Measurements from ENCODE around the gene CCDC88C. TPM values are rescaled to one million over a fixed set of nuclear protein-coding genes. Genes with fewer than 3 reads are reported as not detected.
"Not testable (repeated sequence)": the region's sequence is repeated elsewhere in the genome, so short reads cannot be mapped to it uniquely, and the experiment has no call there.

The CCDC88C gene
- polyA plus RNA-seq, 1 donor (not counting 4 experiments of a cell fraction or from before 2014, with no cell fraction given), result 2.4 TPM

- no peak for FAIRE-seq
- H3K9me3 ChIP-seq (ENCODE audit: control insufficient read depth, low read depth, low read length), result no peaks in the 10 kb centered on the region
- no peak for TF ChIP-seq EZH2 (IDR thresholded peaks at IDR 0.05; ENCODE audit: low read length)
- TF ChIP-seq, protein P1, sequence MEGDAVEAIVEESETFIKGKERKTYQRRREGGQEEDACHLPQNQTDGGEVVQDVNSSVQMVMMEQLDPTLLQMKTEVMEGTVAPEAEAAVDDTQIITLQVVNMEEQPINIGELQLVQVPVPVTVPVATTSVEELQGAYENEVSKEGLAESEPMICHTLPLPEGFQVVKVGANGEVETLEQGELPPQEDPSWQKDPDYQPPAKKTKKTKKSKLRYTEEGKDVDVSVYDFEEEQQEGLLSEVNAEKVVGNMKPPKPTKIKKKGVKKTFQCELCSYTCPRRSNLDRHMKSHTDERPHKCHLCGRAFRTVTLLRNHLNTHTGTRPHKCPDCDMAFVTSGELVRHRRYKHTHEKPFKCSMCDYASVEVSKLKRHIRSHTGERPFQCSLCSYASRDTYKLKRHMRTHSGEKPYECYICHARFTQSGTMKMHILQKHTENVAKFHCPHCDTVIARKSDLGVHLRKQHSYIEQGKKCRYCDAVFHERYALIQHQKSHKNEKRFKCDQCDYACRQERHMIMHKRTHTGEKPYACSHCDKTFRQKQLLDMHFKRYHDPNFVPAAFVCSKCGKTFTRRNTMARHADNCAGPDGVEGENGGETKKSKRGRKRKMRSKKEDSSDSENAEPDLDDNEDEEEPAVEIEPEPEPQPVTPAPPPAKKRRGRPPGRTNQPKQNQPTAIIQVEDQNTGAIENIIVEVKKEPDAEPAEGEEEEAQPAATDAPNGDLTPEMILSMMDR (optimal IDR thresholded peaks at IDR 0.05 in 1 of 3, IDR thresholded peaks at IDR 0.05 in 1 of 3, conservative IDR thresholded peaks at IDR 0.05 in 1 of 3; ENCODE audit: extremely low read depth in 1 of 3, insufficient read depth in 2 of 3, low read length in 3 of 3), result no peak
These were observed 7.5 kb downstream of the CCDC88C start for GRCh38 chr14:91409928-91410718.

DNA sequence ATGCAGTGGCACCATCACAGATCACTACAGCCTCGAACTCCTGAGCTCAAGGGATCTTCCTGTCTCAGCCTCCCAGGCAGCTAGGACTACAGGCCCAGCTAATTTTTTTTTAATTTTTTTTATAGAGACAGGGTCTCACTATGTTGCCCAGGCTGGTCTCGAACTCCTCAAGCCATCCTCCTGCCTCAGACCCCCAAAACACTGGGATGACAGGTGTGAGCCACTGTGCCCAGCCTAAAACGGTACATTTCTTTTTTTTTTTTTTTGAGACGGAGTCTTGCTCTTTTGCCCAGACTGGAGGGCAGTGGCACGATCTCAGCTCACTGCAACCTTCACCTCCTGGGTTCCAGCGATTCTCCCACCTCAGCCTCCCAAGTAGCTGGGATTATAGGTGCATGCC lies 8.4 kb downstream of the CCDC88C start:
- H3K79me2 ChIP-seq (ENCODE audit: control insufficient read depth, insufficient read depth, low read length); H3K27ac ChIP-seq (ENCODE audit: control insufficient read depth, insufficient read depth, low read length); H3K9ac ChIP-seq (ENCODE audit: control insufficient read depth, extremely low read depth, insufficient read depth, low read length); DNase-seq (ENCODE audit: low read depth, low spot score); H4K20me1 ChIP-seq (ENCODE audit: control insufficient read depth, extremely low read depth, insufficient read depth, low read length); dilution Hi-C loops (cut with MboI; ENCODE audit: extremely low pct_ligation_motif_present, low sequenced_read_pairs); H3K4me3 ChIP-seq (ENCODE audit: control insufficient read depth in 2 of 3, extremely low read depth in 1 of 3, insufficient read depth in 2 of 3, low read depth in 1 of 3, low read length in 3 of 3); H3K27me3 ChIP-seq (ENCODE audit: control insufficient read depth, extremely low read depth, insufficient read depth, low read length); FAIRE-seq; H3K4me2 ChIP-seq (ENCODE audit: control insufficient read depth, extremely low read depth, insufficient read depth, low read depth, low read length); H3K9me3 ChIP-seq (ENCODE audit: control insufficient read depth, low read depth, low read length); H3K9me1 ChIP-seq (ENCODE audit: control insufficient read depth, extremely low read depth, insufficient read depth, low read length); H3K36me3 ChIP-seq (ENCODE audit: control insufficient read depth in 2 of 2, extremely low read depth in 1 of 2, insufficient read depth in 2 of 2, low read length in 2 of 2); H3K4me1 ChIP-seq (ENCODE audit: control insufficient read depth, extremely low read depth, insufficient read depth, low read length); H2AFZ ChIP-seq (ENCODE audit: control insufficient read depth, low read length): not testable (repeated sequence)

More at GRCh38 chr14:91409928-91410718, 7.5 kb downstream of the CCDC88C start:
- Histone ChIP-seq H3K27ac (ENCODE audit: control insufficient read depth, insufficient read depth, low read length) (no peak overlapping the region), H3K9ac (ENCODE audit: control insufficient read depth, extremely low read depth, insufficient read depth, low read length) (no peak overlapping the region), H4K20me1 (ENCODE audit: control insufficient read depth, extremely low read depth, insufficient read depth, low read length) (no peaks in the 10 kb centered on the region), H3K4me1 (ENCODE audit: control insufficient read depth, extremely low read depth, insufficient read depth, low read length) (no peaks in the 10 kb centered on the region), H3K9me1 (ENCODE audit: control insufficient read depth, extremely low read depth, insufficient read depth, low read length) (no peaks in the 10 kb centered on the region), H3K36me3 (ENCODE audit: control insufficient read depth in 2 of 2, extremely low read depth in 1 of 2, insufficient read depth in 2 of 2, low read length in 2 of 2) (no peaks in the 10 kb centered on the region), H2AFZ (ENCODE audit: control insufficient read depth, low read length) (no peak overlapping the region), H3K27me3 (ENCODE audit: control insufficient read depth, extremely low read depth, insufficient read depth, low read length) (no peaks in the 10 kb centered on the region), H3K4me3 (ENCODE audit: control insufficient read depth in 2 of 3, extremely low read depth in 1 of 3, insufficient read depth in 2 of 3, low read depth in 1 of 3, low read length in 3 of 3) (no peak overlapping the region), H3K4me2 (ENCODE audit: control insufficient read depth, extremely low read depth, insufficient read depth, low read depth, low read length) (no peak overlapping the region), H3K79me2 (ENCODE audit: control insufficient read depth, insufficient read depth, low read length) (no peaks in the 10 kb centered on the region)
- no peak for DNase-seq (ENCODE audit: low read depth, low spot score)
- dilution Hi-C loops (cut with MboI; ENCODE audit: extremely low pct_ligation_motif_present, low sequenced_read_pairs), result no loop called here

All from keratinocyte (primary cell).